Mesenchymal stem cell (in vitro differentiated cells and primary cell): ENCODE results near the gene MMAB.
A peak's percentile ranks its signal among the peaks of the same experiment; 100 is the strongest.

Experiments used
- DNase-seq: peaks from one replicate; pipeline ENCODE4 v3.0.0-alpha.2; 2013
- H2AFZ ChIP-seq: one replicate; pipeline ENCODE4 v1.6.1; 2013; ENCODE audit warnings: low read depth, mild to moderate bottlenecking, control low read depth, inconsistent platforms, low read length, moderate library complexity
- H2AK5ac ChIP-seq: 2 replicates; pipeline ENCODE4 v1.6.1; 2013; ENCODE audit warnings: low read length, moderate library complexity, mild to moderate bottlenecking, inconsistent platforms; ENCODE audit not compliant: severe bottlenecking
- H2BK120ac ChIP-seq: one replicate; pipeline ENCODE4 v1.6.1; 2013; ENCODE audit warnings: low read depth, mild to moderate bottlenecking, inconsistent platforms, low read length, moderate library complexity
- H2BK12ac ChIP-seq, 2 experiments: one replicate each; pipeline ENCODE4 v1.6.1; 2013; ENCODE audit warnings: inconsistent platforms in 2 of 2, low read length in 2 of 2, mild to moderate bottlenecking in 2 of 2, moderate library complexity in 2 of 2, control low read depth in 1 of 2
- H2BK15ac ChIP-seq: one replicate; pipeline ENCODE4 v1.6.1; 2013; ENCODE audit warnings: mild to moderate bottlenecking, low read depth, inconsistent platforms; ENCODE audit not compliant: poor library complexity, severe bottlenecking
- H2BK5ac ChIP-seq: 2 replicates; pipeline ENCODE4 v1.6.1; 2013; ENCODE audit warnings: low read depth, mild to moderate bottlenecking, low read length, control low read depth, inconsistent platforms; ENCODE audit not compliant: poor library complexity, severe bottlenecking
- H3K14ac ChIP-seq, 2 experiments: one replicate each; pipeline ENCODE4 v1.6.1; 2013; ENCODE audit warnings: inconsistent platforms in 2 of 2, low read length in 2 of 2, control low read depth in 1 of 2, mild to moderate bottlenecking in 1 of 2, moderate library complexity in 1 of 2
- H3K18ac ChIP-seq, 2 experiments: one replicate each; pipeline ENCODE4 v1.6.1; 2013; ENCODE audit warnings: inconsistent platforms in 2 of 2, low read length in 2 of 2, control low read depth in 1 of 2, low read depth in 1 of 2, mild to moderate bottlenecking in 1 of 2
- H3K23ac ChIP-seq, 2 experiments: one replicate each; pipeline ENCODE4 v1.6.1; 2013; ENCODE audit warnings: inconsistent platforms in 2 of 2, low read length in 2 of 2, mild to moderate bottlenecking in 2 of 2, moderate library complexity in 2 of 2, control low read depth in 1 of 2
- H3K27ac ChIP-seq: 2 replicates; pipeline ENCODE4 v1.5.1; 2013; ENCODE audit warnings: mild to moderate bottlenecking, moderate library complexity, low read length, control low read depth, inconsistent platforms; ENCODE audit not compliant: poor library complexity, severe bottlenecking
- H3K27me3 ChIP-seq, 2 experiments: 2 replicates each; pipeline versions ENCODE4 v1.6.1 to v1.7.0; 2013; ENCODE audit warnings: low read length in 2 of 2, mild to moderate bottlenecking in 2 of 2, moderate library complexity in 2 of 2, control low read depth in 1 of 2, inconsistent platforms in 1 of 2; ENCODE audit not compliant: control insufficient read depth in 1 of 2, insufficient read depth in 1 of 2
- H3K36me3 ChIP-seq, 2 experiments: 2 replicates each; pipeline versions ENCODE4 v1.6.1 to v1.7.0; 2013; ENCODE audit warnings: low read length in 2 of 2, control low read depth in 1 of 2, inconsistent platforms in 1 of 2, low read depth in 1 of 2, mild to moderate bottlenecking in 1 of 2; ENCODE audit not compliant: insufficient read depth in 2 of 2, control insufficient read depth in 1 of 2
- H3K4ac ChIP-seq, 2 experiments: one replicate each; pipeline ENCODE4 v1.6.1; 2013; ENCODE audit warnings: inconsistent platforms in 2 of 2, low read length in 2 of 2, mild to moderate bottlenecking in 2 of 2, moderate library complexity in 2 of 2, control low read depth in 1 of 2, low read depth in 1 of 2
- H3K4me1 ChIP-seq: 2 replicates; pipeline ENCODE4 v1.6.1; 2013; ENCODE audit warnings: low read depth, low read length, control low read depth; ENCODE audit not compliant: control insufficient read depth, insufficient read depth
- H3K4me2 ChIP-seq: 2 replicates; pipeline ENCODE4 v1.6.1; 2013; ENCODE audit warnings: low read length, mild to moderate bottlenecking, inconsistent platforms; ENCODE audit not compliant: poor library complexity, severe bottlenecking
- H3K4me3 ChIP-seq, 2 experiments: 2 replicates each; pipeline versions ENCODE4 v1.5.1 to v1.7.0; 2013; ENCODE audit warnings: low read length in 2 of 2, mild to moderate bottlenecking in 2 of 2, control low read depth in 1 of 2, low read depth in 1 of 2; ENCODE audit not compliant: insufficient read depth in 1 of 2
- H3K79me1 ChIP-seq: replicated peaks from 2 replicates; pipeline ENCODE4 v1.6.1; 2013; ENCODE audit warnings: mild to moderate bottlenecking, control low read depth, low read length, inconsistent platforms; ENCODE audit not compliant: poor library complexity, severe bottlenecking
- H3K9ac ChIP-seq: 2 replicates; pipeline ENCODE4 v1.7.0; 2013; ENCODE audit warnings: mild to moderate bottlenecking, low read length, moderate library complexity
- H3K9me3 ChIP-seq: 2 replicates; pipeline ENCODE4 v1.7.0; 2013; ENCODE audit warnings: mild to moderate bottlenecking, low read length; ENCODE audit not compliant: control insufficient read depth
- H4K8ac ChIP-seq: one replicate; pipeline ENCODE4 v1.6.1; 2013; ENCODE audit warnings: inconsistent platforms, mild to moderate bottlenecking, low read length, moderate library complexity
- H4K91ac ChIP-seq: one replicate; pipeline ENCODE4 v1.6.1; 2013; ENCODE audit warnings: mild to moderate bottlenecking, low read length, inconsistent platforms
- WGBS: methylation state at CpG from one replicate; pipeline ENCODE4 v1.1.7; 2013; ENCODE audit warnings: mixed read lengths; 5-methylcytosine and 5-hydroxymethylcytosine counted together

MMAB gene

GRCh38 chr12:109571773-109572505, 1.4 kb downstream of the MMAB start:
- Histone ChIP-seq H2BK15ac (no peak overlapping the region), H3K4ac (no peak overlapping the region), H3K27me3 (no peaks in the 10 kb centered on the region), H3K36me3 (peaks cover 18 to 44% of the 10 kb centered on the region in 2 experiments), H3K9ac (no peak overlapping the region), H2AK5ac (no peak overlapping the region), H2AFZ (no peak overlapping the region), H3K4me1 (peaks cover 6% of the 10 kb centered on the region), H3K23ac (no peak overlapping the region), H3K18ac (peak overlapping the region in 1 of 2 experiments; percentile 11), H4K91ac (peak overlapping the region; percentile 6), H3K79me1 (peaks cover 27% of the 10 kb centered on the region), H3K4me3 (no peak overlapping the region), H3K27ac (no peak overlapping the region), H3K9me3 (no peaks in the 10 kb centered on the region), H4K8ac (no peak overlapping the region), H3K4me2 (no peak overlapping the region), H2BK120ac (no peak overlapping the region), H2BK12ac (peak overlapping the region in 1 of 2 experiments; percentile 22), H2BK5ac (no peak overlapping the region), H3K14ac (no peak overlapping the region)
- no peak for DNase-seq
- 94% methylated on average over 3 of the region's 5 CpGs for WGBS

- no peak overlapping the region for H3K4ac ChIP-seq
- no peaks in the 10 kb centered on the region for H3K9me3 ChIP-seq
- H2BK5ac ChIP-seq = no peak overlapping the region
- H3K4me1 ChIP-seq = peaks cover 4% of the 10 kb centered on the region
- no peak overlapping the region for H3K23ac ChIP-seq
- no peak overlapping the region for H3K9ac ChIP-seq
- H3K27ac ChIP-seq = no peak overlapping the region
- H3K4me2 ChIP-seq = no peak overlapping the region
- no peak overlapping the region for H3K18ac ChIP-seq
- 90% methylated on average over 7 of the region's 7 CpGs for WGBS
- DNase-seq = no peak
- no peak overlapping the region for H2AK5ac ChIP-seq
- peaks cover 33 to 50% of the 10 kb centered on the region in 2 experiments for H3K36me3 ChIP-seq
- H4K8ac ChIP-seq = no peak overlapping the region
- no peaks in the 10 kb centered on the region for H3K27me3 ChIP-seq
- H2AFZ ChIP-seq = no peak overlapping the region
- H3K14ac ChIP-seq = no peak overlapping the region
- H3K4me3 ChIP-seq = no peak overlapping the region
- no peak overlapping the region for H2BK15ac ChIP-seq
- no peak overlapping the region for H2BK12ac ChIP-seq
- peaks cover 13% of the 10 kb centered on the region for H3K79me1 ChIP-seq
- H2BK120ac ChIP-seq = no peak overlapping the region
- H4K91ac ChIP-seq = no peak overlapping the region
These were observed 4.8 kb downstream of the MMAB start for GRCh38 chr12:109568486-109568885.

DNA sequence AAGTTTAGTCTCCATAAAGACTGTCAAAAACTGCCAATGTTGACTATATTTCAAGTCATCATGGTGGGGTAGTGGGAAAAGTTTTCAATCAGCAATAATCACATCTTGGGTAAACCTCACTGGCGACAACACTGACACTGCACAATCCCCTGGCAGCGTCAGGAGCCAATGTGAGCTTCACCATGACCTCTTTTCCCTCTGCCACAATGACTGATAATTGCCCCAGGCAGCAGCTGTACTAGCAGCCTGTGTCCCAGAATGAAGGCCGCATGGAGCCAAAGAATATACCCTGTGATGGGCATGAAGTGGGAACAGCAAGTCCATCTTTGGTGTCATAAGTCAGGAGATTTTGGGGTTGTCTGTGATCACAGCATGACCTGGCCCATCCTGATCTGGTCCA, 5.3 kb downstream of the MMAB start:
- Histone ChIP-seq H3K14ac (no peak overlapping the region), H4K8ac (no peak overlapping the region), H3K27me3 (no peaks in the 10 kb centered on the region), H2BK15ac (no peak overlapping the region), H2BK5ac (no peak overlapping the region), H2BK120ac (no peak overlapping the region), H3K4ac (no peak overlapping the region), H3K36me3 (peaks cover 39 to 56% of the 10 kb centered on the region in 2 experiments), H3K4me1 (peaks cover 3% of the 10 kb centered on the region), H2AFZ (no peak overlapping the region), H3K9me3 (no peaks in the 10 kb centered on the region), H3K79me1 (peaks cover 13% of the 10 kb centered on the region), H3K18ac (no peak overlapping the region), H3K4me2 (no peak overlapping the region), H3K23ac (no peak overlapping the region), H2BK12ac (no peak overlapping the region), H3K4me3 (no peak overlapping the region), H2AK5ac (no peak overlapping the region), H3K27ac (no peak overlapping the region), H3K9ac (no peak overlapping the region), H4K91ac (no peak overlapping the region)
- whole genome bisulfite sequencing = 98% methylated on average over 3 of the region's 3 CpGs
- DNase-seq = no peak

GRCh38 chr12:109567296-109567695, 6.0 kb downstream of the MMAB start:
- Histone ChIP-seq H2BK15ac (no peak overlapping the region), H3K27ac (no peak overlapping the region), H3K27me3 (no peaks in the 10 kb centered on the region), H2BK120ac (no peak overlapping the region), H3K4me2 (no peak overlapping the region), H3K9me3 (no peaks in the 10 kb centered on the region), H3K4me3 (no peak overlapping the region), H3K14ac (no peak overlapping the region), H2AK5ac (no peak overlapping the region), H3K36me3 (peaks cover 45 to 62% of the 10 kb centered on the region in 2 experiments), H3K79me1 (peaks cover 11% of the 10 kb centered on the region), H3K4ac (no peak overlapping the region), H4K91ac (no peak overlapping the region), H2BK5ac (no peak overlapping the region), H2BK12ac (no peak overlapping the region), H3K23ac (no peak overlapping the region), H4K8ac (no peak overlapping the region), H3K18ac (no peak overlapping the region), H2AFZ (no peak overlapping the region), H3K9ac (no peak overlapping the region), H3K4me1 (peaks cover under 1% of the 10 kb centered on the region)
- whole genome bisulfite sequencing = 96% methylated on average over 10 of the region's 10 CpGs
- no peak for DNase-seq
